PC-9 (cell line): ENCODE data around the gene MRPS27. TPM values are rescaled to one million over a fixed set of nuclear protein-coding genes. Genes with fewer than 3 reads are reported as not detected.
A peak's percentile ranks its signal among the peaks of the same experiment; 100 is the strongest.

Experiments used
- BruUV-seq: library from RNA; stranded (reverse); fragments of 400-500 nt; replicated peaks from 2 replicates; lab custom pipeline; 2021; lab: Mats Ljungman, UMichigan
- CTCF ChIA-PET: fragments of 300-600 bp; sonication (Branson Sonifier 250); formaldehyde crosslinking; loops from one replicate; lab custom pipeline; 2022; ENCODE audit warnings: antibody characterized with exemption; lab: Charles Lee
- POLR2A ChIA-PET: fragments of 300-600 bp; sonication (Branson Sonifier 250); formaldehyde crosslinking; loops from one replicate; lab custom pipeline; 2022; ENCODE audit warnings: antibody characterized with exemption; ENCODE audit not compliant: unreplicated experiment; lab: Charles Lee
- DNase-seq, 2 experiments: peaks; one replicate each; pipeline versions ENCODE4 v3.0.0 to v3.0.0-alpha.2; 2015 to 2022; ENCODE audit warnings: mixed read lengths in 1 of 2
- H2AFZ ChIP-seq: fragments of 200-600 bp; sonication (generic); 2 replicates; pipeline ENCODE4 v1.8.1; 2017; ENCODE audit warnings: antibody characterized with exemption
- H3F3A ChIP-seq: fragments of 200-600 bp; sonication (generic); 2 replicates; pipeline ENCODE4 v1.8.1; 2017; ENCODE audit warnings: antibody characterized with exemption, mild to moderate bottlenecking, low read depth; ENCODE audit not compliant: insufficient read depth
- H3K27ac ChIP-seq: fragments of 200-600 bp; sonication (generic); 2 replicates; pipeline ENCODE4 v1.6.1; 2016; ENCODE audit warnings: mixed run types
- H3K27me3 ChIP-seq: fragments of 200-600 bp; sonication (generic); 2 replicates; pipeline ENCODE4 v1.6.1; 2016; ENCODE audit warnings: low read depth, mixed run types; ENCODE audit not compliant: insufficient read depth
- H3K36me3 ChIP-seq: fragments of 200-600 bp; sonication (generic); 2 replicates; pipeline ENCODE4 v1.6.1; 2016; ENCODE audit warnings: low read depth, mixed run types
- H3K4me1 ChIP-seq: fragments of 200-600 bp; sonication (generic); replicated peaks from 2 replicates; pipeline ENCODE4 v1.6.1; 2016; ENCODE audit warnings: mixed run types; ENCODE audit not compliant: insufficient read depth
- H3K4me2 ChIP-seq: fragments of 200-600 bp; sonication (generic); 2 replicates; pipeline ENCODE4 v1.6.1; 2017; ENCODE audit warnings: mixed run types
- H3K4me3 ChIP-seq: fragments of 200-600 bp; sonication (generic); 2 replicates; pipeline ENCODE4 v1.6.1; 2016; ENCODE audit warnings: mixed run types
- H3K79me2 ChIP-seq: fragments of 200-600 bp; sonication (generic); 2 replicates; pipeline ENCODE4 v1.6.1; 2017; ENCODE audit warnings: low read depth, mixed run types
- H3K9me2 ChIP-seq: fragments of 200-600 bp; sonication (generic); 2 replicates; pipeline ENCODE4 v1.8.1; 2017; ENCODE audit warnings: mild to moderate bottlenecking; ENCODE audit not compliant: insufficient read depth
- H3K9me3 ChIP-seq: fragments of 200-600 bp; sonication (generic); 2 replicates; pipeline ENCODE4 v1.8.1; 2016; ENCODE audit warnings: low read depth; ENCODE audit not compliant: insufficient read depth
- H4K20me1 ChIP-seq: fragments of 200-600 bp; sonication (generic); 2 replicates; pipeline ENCODE4 v1.8.1; 2017; ENCODE audit not compliant: insufficient read depth
- CTCF ChIP-seq: fragments of 200-600 bp; sonication (generic); conservative IDR thresholded peaks from 2 replicates; pipeline ENCODE4 v1.6.1; 2017; ENCODE audit warnings: mixed run types, antibody characterized with exemption, mild to moderate bottlenecking, moderate library complexity
- EZH2 ChIP-seq: fragments of 200-600 bp; sonication (generic); IDR thresholded peaks from 2 replicates; pipeline ENCODE4 v1.8.0; 2017; ENCODE audit warnings: antibody characterized with exemption, low read depth
- intact Hi-C: fragments of 100-400 bp; cut with micrococcal nuclease; formaldehyde crosslinking; loops from one replicate; pipeline ENCODE4 v1.10.0; 2022; ENCODE audit not compliant: unreplicated experiment
- total RNA-seq: library from RNA; stranded (reverse); gene quantifications from 2 replicates; pipeline ENCODE4 v1.2.3, GENCODE V29; 2021

MRPS27 gene
- total RNA-seq, 1 experiment from 2014 or later, result 71.0 TPM

GRCh38 chr5:72245546-72245945, 74.5 kb downstream of the MRPS27 start:
- Histone ChIP-seq H3K4me1 (peaks cover 27% of the 10 kb centered on the region), H3K36me3 (no peaks in the 10 kb centered on the region)

GRCh38 chr5:72244862-72245371, 75.1 kb downstream of the MRPS27 start:
- peaks cover 24% of the 10 kb centered on the region for H3F3A ChIP-seq
- no peaks in the 10 kb centered on the region for H4K20me1 ChIP-seq
- no peaks in the 10 kb centered on the region for H3K9me3 ChIP-seq
- H3K36me3 ChIP-seq, result no peaks in the 10 kb centered on the region
- H2AFZ ChIP-seq, result no peak overlapping the region
- no TSS peak for BruUV-seq
- no peak overlapping the region for H3K4me3 ChIP-seq
- H3K27ac ChIP-seq, result no peak overlapping the region
- no peaks in the 10 kb centered on the region; the same call in 1 of the 2 replicates for H3K9me2 ChIP-seq
- no peaks in the 10 kb centered on the region for H3K27me3 ChIP-seq
- peaks cover 27% of the 10 kb centered on the region for H3K4me1 ChIP-seq
- ChIA-PET CTCF (interaction anchor here (0.5 to 0.9 kb wide), 4 partner anchors 17 to 510 kb away, joined by 3 to 15 read pairs (median 4); no protein-coding TSS in a partner anchor), POLR2A (interaction anchor here (0.6 to 0.8 kb wide), 2 partner anchors 177 to 415 kb away, joined by 7 to 14 read pairs; no protein-coding TSS in a partner anchor)
- intact Hi-C loops, result loop anchor here (5.0 kb wide), 1 partner anchor 33 kb away; no protein-coding TSS in a partner anchor
- TF ChIP-seq CTCF, result peak; percentile 50
- TF ChIP-seq EZH2, result no peak
- DNase-seq, result no peak
- H3K79me2 ChIP-seq, result peaks cover 41% of the 10 kb centered on the region
- no peak overlapping the region for H3K4me2 ChIP-seq

More at GRCh38 chr5:72245546-72245945, 74.5 kb downstream of the MRPS27 start:
- Histone ChIP-seq H4K20me1 (no peaks in the 10 kb centered on the region), H3K4me2 (no peak overlapping the region), H3F3A (peaks cover 24% of the 10 kb centered on the region), H3K27me3 (no peaks in the 10 kb centered on the region), H3K9me2 (no peaks in the 10 kb centered on the region; the same call in 1 of the 2 replicates), H2AFZ (no peak overlapping the region), H3K27ac (no peak overlapping the region), H3K79me2 (peaks cover 41% of the 10 kb centered on the region), H3K9me3 (no peaks in the 10 kb centered on the region), H3K4me3 (no peak overlapping the region)
- no TSS peak for BruUV-seq
- CTCF ChIA-PET, result interaction anchor here (0.6 to 0.9 kb wide), 2 partner anchors 17 to 511 kb away, joined by 3 read pairs; no protein-coding TSS in a partner anchor
- POLR2A ChIA-PET, result interaction anchor here (0.8 kb wide), 1 partner anchor 177 kb away, joined by 7 read pairs; no protein-coding TSS in a partner anchor
- intact Hi-C loops, result loop anchor here (5.0 kb wide), 1 partner anchor 33 kb away; no protein-coding TSS in a partner anchor
- TF ChIP-seq CTCF (no peak), EZH2 (no peak)
- DNase-seq, result no peak

- no TSS peak for BruUV-seq
- CTCF ChIA-PET, result no interaction called here
- H3K36me3 ChIP-seq, result no peaks in the 10 kb centered on the region
These were observed 76.3 kb downstream of the MRPS27 start for GRCh38 chr5:72243706-72244105.

More at GRCh38 chr5:72243706-72244105, 76.3 kb downstream of the MRPS27 start:
- no peak for TF ChIP-seq EZH2
- TF ChIP-seq CTCF, result no peak
- POLR2A ChIA-PET, result no interaction called here
- H3K4me3 ChIP-seq, result no peak overlapping the region
- no peaks in the 10 kb centered on the region; the same call in 1 of the 2 replicates for H3K9me2 ChIP-seq
- no peak for DNase-seq
- intact Hi-C loops, result no loop called here
- H4K20me1 ChIP-seq, result no peaks in the 10 kb centered on the region
- no peaks in the 10 kb centered on the region for H3K27me3 ChIP-seq
- H2AFZ ChIP-seq, result no peak overlapping the region
- H3K27ac ChIP-seq, result no peak overlapping the region
- no peak overlapping the region for H3K4me2 ChIP-seq
- peaks cover 16% of the 10 kb centered on the region for H3F3A ChIP-seq
- no peaks in the 10 kb centered on the region for H3K9me3 ChIP-seq
- H3K79me2 ChIP-seq, result peaks cover 41% of the 10 kb centered on the region
- H3K4me1 ChIP-seq, result peaks cover 19% of the 10 kb centered on the region
